Stimulated activated CD4-positive, alpha-beta T cell treated with anti-CD3 and anti-CD28 coated beads, Interleukin-4, amount 100 ng/mL, for 4 hours (primary cell): ENCODE measurements around the gene NAXD.
A peak's percentile ranks its signal among the peaks of the same experiment; 100 is the strongest.
"Not testable (repeated sequence)": the region's sequence is repeated elsewhere in the genome, so short reads cannot be mapped to it uniquely, and the experiment has no call there.

Source experiments
- DNase-seq, 2 experiments: peaks; one replicate each; pipeline ENCODE4 v3.0.0-alpha.2; 2020

The NAXD gene

GRCh38 chr13:110615322-110616102, at the start of gene NAXD:
Gene NAXD (plus strand): TSS chr13:110615545. CDS start chr13:110615602, 57 bp downstream.
- peak; percentile 70 to 82 for DNase-seq

GRCh38 chr13:110566171-110566570, 49.2 kb upstream of the NAXD start:
- no peak for DNase-seq

DNA sequence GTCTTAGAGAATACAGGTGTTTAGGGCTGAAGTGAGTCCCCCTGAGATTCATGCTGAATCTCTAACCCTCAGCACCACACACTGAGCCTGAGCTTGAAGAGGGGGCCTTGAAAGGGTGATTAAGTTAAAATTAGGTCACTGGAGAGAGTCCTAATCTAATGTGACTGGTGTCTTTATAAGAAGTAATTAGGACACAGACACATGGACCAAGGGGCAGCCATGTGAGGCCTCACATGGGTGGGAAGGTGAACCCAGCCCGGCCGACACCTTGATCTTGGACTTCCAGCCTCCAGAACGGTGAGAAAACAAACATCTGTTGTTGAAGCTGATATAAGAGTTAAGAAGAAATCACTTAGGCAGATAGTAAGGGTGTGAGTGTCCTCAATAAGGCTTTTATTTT, 46.7 kb upstream of the NAXD start:
- DNase-seq = no peak

- not testable (repeated sequence) for DNase-seq
Observed at GRCh38 chr13:110569962-110570361, 45.4 kb upstream of the NAXD start.

GRCh38 chr13:110570886-110571285, 44.5 kb upstream of the NAXD start:
- no peak for DNase-seq

GRCh38 chr13:110571896-110572777, 43.2 kb upstream of the NAXD start:
- no peak for DNase-seq

GRCh38 chr13:110572778-110573118, 42.6 kb upstream of the NAXD start:
- no peak for DNase-seq

DNA sequence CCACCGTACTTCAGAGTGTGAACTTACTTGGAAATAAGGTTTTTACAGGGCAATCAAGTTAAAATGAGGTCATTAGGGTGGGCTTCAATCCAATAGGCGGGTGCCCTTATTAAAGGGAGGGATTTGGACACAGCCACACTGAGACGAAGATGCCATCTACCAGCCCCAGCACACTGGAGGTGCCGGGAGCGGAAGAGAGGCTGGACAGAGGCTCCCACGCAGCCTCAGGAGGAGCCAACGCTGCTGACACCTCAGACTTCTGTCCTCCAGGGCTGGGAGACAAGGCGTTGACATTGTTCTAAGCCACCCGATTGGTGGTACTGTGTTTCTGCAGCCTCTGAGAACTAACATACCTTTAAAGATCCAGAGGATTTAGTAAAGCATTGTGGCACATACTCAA, 41.2 kb upstream of the NAXD start:
- no peak for DNase-seq

DNA sequence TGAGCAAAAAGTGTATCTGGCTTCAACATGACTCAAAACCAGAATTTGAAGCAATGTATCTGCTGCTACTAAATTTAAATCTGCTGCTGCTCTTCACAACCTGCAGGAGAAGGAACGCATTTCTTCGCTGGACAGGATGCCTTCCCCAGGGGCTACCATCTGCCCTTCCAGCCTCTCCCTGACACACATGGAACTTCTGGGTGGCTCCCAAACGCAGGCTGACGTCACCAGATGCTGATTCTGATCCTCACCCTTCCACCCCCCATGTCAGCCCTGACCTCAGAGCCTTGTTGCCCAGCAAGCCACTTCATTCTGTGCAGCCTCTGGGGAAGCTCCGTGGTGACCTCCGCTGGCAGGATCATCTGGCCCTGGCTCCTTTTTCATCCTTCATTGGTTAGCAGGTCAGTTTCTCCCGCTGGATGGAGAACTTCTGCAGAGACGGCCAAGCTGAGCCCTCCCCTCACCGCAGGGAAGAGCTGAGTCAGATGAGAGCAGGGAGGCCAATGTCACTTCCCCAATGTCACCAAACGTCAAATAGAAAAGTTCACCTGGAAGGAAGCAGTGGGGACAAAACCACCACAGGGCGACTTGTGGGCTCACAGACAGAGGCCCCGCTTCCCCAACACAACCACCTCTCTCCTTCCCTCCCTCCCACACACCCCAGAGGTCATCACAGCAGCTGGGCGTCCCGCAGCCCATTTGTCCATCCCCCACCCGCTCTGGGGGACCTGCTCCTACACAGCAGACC, 39.8 kb upstream of the NAXD start:
- DNase-seq = no peak

DNA sequence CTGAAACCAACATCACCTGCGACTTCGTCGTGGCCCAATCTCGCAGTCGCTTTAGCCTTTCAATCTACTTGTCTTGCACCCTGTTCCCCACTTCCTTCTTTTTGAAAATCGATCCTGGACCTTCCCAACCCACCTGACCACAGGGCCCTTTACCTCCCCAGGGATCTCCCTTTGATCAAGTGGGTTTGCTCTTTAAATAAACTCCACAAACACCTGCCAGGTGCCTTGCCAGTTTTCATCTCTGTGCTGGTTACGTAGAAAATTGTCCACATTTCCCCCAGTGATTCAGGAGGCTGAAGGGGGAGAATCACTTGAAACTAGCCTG, 39.3 kb upstream of the NAXD start:
- DNase-seq = no peak

DNA sequence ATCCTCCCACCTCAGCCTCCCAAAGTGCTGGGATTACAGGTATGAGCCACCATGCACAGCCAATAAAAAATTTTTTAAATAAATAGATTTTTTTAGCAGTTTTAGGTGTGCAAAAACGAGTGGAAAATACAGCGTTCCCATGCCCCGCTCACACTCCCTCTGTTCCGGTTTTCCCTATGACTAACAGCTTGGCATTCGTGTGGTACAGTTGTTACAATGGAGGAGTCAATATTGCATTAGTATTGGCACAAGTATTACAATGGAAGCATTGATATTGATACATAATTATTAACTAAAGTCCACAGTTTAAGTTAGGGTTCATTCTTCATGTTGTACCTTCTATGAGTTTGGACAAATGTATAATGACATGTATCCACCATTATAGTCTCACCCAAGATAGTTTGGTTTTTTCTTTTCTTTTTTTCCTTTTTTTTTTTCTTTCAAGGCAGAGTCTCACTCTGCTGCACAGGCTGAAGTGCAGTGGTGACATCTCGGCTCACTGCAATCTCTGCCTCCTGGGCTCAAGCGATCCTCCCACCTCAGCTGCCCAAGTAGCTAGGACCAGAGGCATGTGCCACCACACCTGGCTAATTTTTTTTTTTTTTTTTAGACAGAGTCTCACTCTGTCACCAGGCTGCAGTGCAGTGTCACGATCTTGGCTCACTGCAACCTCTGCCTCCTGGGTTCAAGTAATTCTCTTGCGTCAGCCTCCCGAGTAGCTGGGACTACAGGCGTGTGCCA, 38.4 kb upstream of the NAXD start:
- DNase-seq = no peak

DNA sequence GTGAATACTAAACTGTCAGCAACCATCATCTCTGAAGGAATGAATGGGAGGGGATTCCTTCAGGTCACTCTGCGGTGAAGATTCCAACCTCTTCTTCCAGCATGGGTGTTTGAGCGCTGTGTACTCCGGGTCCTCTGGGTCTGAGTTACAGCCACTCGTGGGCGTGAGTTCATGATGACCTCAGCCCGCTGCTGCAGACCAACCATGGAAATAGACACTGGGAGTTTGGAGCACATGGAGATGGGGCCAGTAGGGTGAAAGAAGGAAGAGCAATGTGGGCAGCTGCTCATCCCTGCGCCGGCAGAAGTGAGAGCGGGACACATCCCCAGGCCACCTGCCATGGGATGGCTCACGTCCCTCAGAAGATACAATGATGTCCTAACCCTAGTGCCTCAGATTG, 37.0 kb upstream of the NAXD start:
- DNase-seq = no peak

DNA sequence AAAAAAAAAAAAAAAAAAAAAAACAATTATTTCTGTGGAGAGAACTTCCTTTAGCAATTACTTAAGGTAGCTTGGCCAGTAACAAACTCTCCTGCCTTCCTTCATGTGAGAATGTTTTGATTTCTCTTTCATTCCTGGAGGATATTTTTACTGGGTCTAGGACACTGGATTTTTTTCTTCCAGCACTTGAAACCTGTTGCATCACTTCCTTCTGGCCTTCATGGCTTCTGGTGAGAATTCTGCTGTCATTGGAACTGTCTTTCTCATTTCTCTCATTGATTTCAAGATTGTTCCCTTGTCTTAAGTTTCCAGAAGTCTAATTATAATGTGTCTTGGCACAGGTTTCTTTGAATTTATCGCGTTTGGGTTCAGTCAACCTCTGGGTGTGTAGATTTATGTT, 34.5 kb upstream of the NAXD start:
- no peak for DNase-seq

GRCh38 chr13:110581506-110582185, 33.7 kb upstream of the NAXD start:
- no peak for DNase-seq

GRCh38 chr13:110582421-110582954, 32.9 kb upstream of the NAXD start:
- no peak for DNase-seq

GRCh38 chr13:110583178-110583865, 32.0 kb upstream of the NAXD start:
- no peak for DNase-seq

DNA sequence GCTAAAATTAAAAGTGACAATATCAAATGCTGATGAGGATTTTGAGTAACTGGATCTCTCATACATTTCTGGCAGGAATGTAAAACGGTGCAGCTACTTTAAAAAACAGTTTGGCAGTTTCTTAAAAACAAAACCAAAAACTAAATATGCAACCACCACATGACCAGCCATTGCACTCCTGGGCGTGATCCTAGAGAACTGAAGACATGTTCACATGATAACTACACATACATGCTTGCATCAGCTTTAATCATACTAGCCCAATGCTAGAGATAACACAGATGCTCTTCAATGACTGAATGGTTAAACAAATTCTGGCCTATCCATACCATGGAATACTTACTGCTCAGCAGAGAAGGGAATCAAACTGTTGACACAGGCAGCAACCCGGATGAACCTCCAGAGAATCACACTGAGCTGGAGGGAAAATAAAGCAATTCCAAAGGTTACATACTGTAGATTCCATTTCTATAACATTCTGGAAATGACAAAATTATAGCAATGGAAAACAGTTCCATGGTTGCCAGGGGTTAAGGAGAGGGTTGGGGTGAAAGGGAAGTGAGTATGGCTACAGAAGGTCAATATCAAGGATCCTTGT, 25.5 kb upstream of the NAXD start:
- no peak for DNase-seq

DNA sequence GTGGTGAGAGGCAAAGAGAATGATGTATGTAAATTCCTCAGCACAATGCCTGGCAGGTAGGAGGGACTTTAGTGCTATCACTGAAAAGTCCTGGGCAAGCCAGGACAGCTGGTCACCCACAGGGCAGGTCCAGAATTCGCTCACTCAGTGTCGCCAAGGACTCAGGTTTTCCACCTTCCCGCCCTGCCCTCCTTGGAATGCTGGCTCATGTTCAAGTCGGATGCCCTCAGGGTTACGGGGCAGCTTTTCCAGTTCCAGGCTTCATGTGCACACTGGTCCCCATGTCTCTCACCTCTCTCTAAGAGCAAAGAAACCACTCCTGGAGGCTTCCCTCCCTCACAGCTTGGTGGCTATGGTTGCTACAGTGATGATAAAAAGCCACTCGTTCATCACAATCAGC, 24.8 kb upstream of the NAXD start:
- DNase-seq = no peak

DNA sequence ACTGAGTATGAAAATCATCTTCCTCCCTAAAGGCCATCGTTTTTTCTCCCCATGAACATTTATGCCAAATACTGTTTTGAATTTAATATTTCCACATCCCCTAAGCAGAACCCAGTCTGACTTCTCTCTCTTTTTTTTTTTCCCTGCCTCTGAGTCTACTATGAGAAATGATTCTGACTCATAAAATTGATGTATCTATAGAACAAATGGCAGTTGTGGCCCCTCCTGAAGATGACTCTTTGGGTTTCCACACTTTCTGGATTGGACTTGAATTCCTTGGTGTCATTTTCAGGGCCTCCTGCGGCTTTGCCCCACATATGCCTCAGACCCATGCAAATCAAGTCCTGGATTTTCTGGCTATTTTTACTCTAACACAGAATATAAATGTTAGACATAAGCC, 22.7 kb upstream of the NAXD start:
- DNase-seq = no peak

GRCh38 chr13:110593430-110594130, 21.8 kb upstream of the NAXD start:
- no peak for DNase-seq
